ENCODE data around the gene C16orf95.

GRCh38 chr16:87295259-87295658 lies 21.9 kb downstream of the C16orf95 start:
- TF ChIP-seq GATA2 (IDR thresholded peaks at IDR 0.05; ENCODE audit: low read depth, low read length): no peak
- TF ChIP-seq GATA3 (IDR thresholded peaks at IDR 0.05; ENCODE audit: low read depth, low read length): no peak
